Vagina (tissue), 2 donors: ENCODE results near the gene TLK2.
"Not testable (repeated sequence)": the region's sequence is repeated elsewhere in the genome, so short reads cannot be mapped to it uniquely, and the experiment has no call there.

Source experiments
- CTCF ChIP-seq, 3 experiments: fragments of 450-650 bp in 2 of 3; fragments of 200-600 bp in 1 of 3; sonication (generic) in 1 of 3; IDR thresholded peaks; one replicate each; pipeline ENCODE4 v1.5.1; 2017 to 2019; ENCODE audit warnings: antibody characterized with exemption in 3 of 3, mild to moderate bottlenecking in 2 of 3, moderate library complexity in 2 of 3
- POLR2A ChIP-seq, 2 donors: fragments of 450-650 bp; IDR thresholded peaks; one replicate each; pipeline ENCODE4 v1.6.1; 2017; ENCODE audit warnings: antibody characterized with exemption in 2 of 2, mild to moderate bottlenecking in 2 of 2, moderate library complexity in 2 of 2
- POLR2AphosphoS5 ChIP-seq, 2 donors: sonication (generic); formaldehyde crosslinking; IDR thresholded peaks; one replicate each; pipeline ENCODE4 v1.9.0; 2017; ENCODE audit warnings: antibody characterized with exemption in 2 of 2, mild to moderate bottlenecking in 2 of 2, low read depth in 1 of 2; ENCODE audit not compliant: insufficient read depth in 1 of 2

GRCh38 chr17:62603783-62604182, 125.2 kb downstream of the TLK2 start:
- not testable (repeated sequence) for TF ChIP-seq POLR2AphosphoS5 (IDR thresholded peaks at IDR 0.05; ENCODE audit: insufficient read depth in 1 of 2, low read depth in 1 of 2); POLR2A (IDR thresholded peaks at IDR 0.05); CTCF (IDR thresholded peaks at IDR 0.05)
